T-helper 2 cell treated with Interferon-gamma antibody and Interleukin-4, amounts not matched to agents 100 ng/mL and 5 ng/mL, for 36 hours (primary cell): Measurements from ENCODE around the gene FAM216B. TPM values are rescaled to one million over a fixed set of nuclear protein-coding genes. Genes with fewer than 3 reads are reported as not detected.
"Not testable (repeated sequence)": the region's sequence is repeated elsewhere in the genome, so short reads cannot be mapped to it uniquely, and the experiment has no call there.

Experiments
- intact Hi-C: fragments of 100-400 bp; cut with micrococcal nuclease; formaldehyde crosslinking; loops from one replicate; pipeline ENCODE4 v1.15.1; 2023
- total RNA-seq: library from RNA; stranded (reverse); gene quantifications from 2 replicates; pipeline ENCODE4 v1.2.3, GENCODE V29; 2022

Gene FAM216B
- total RNA-seq, 1 donor from 2014 or later, result not detected

GRCh38 chr13:42780044-42780443, 1.3 kb upstream of the FAM216B start:
- intact Hi-C loops, result no loop called here

GRCh38 chr13:42786715-42787114, 5.3 kb downstream of the FAM216B start:
- intact Hi-C loops, result no loop called here

- intact Hi-C loops, result no loop called here
Observed at GRCh38 chr13:42788601-42789000, 7.2 kb downstream of the FAM216B start.

- intact Hi-C loops, result no loop called here
Observed at GRCh38 chr13:42792154-42792553, 10.8 kb downstream of the FAM216B start.

- intact Hi-C loops, result no loop called here
Observed at GRCh38 chr13:42794577-42795275, 13.3 kb downstream of the FAM216B start.

GRCh38 chr13:42795666-42796065, 14.3 kb downstream of the FAM216B start:
- intact Hi-C loops, result no loop called here

GRCh38 chr13:42796747-42797356, 15.5 kb downstream of the FAM216B start:
- intact Hi-C loops, result no loop called here

GRCh38 chr13:42798118-42798517, 16.7 kb downstream of the FAM216B start:
- intact Hi-C loops, result no loop called here

- intact Hi-C loops, result no loop called here
Observed at GRCh38 chr13:42800109-42800643, 18.8 kb downstream of the FAM216B start.

GRCh38 chr13:42803563-42804204, 22.3 kb downstream of the FAM216B start:
- intact Hi-C loops, result no loop called here

GRCh38 chr13:42804244-42804874, 23.0 kb downstream of the FAM216B start:
- intact Hi-C loops, result no loop called here

GRCh38 chr13:42807241-42807640, 25.9 kb downstream of the FAM216B start:
- intact Hi-C loops, result no loop called here

GRCh38 chr13:42807866-42808265, 26.5 kb downstream of the FAM216B start:
- intact Hi-C loops, result no loop called here

GRCh38 chr13:42808341-42808940, 27.1 kb downstream of the FAM216B start:
- intact Hi-C loops, result no loop called here

GRCh38 chr13:42812316-42812715, 30.9 kb downstream of the FAM216B start:
- intact Hi-C loops, result no loop called here

- intact Hi-C loops, result no loop called here
Observed at GRCh38 chr13:42814868-42815267, 33.5 kb downstream of the FAM216B start.

- intact Hi-C loops, result no loop called here
Observed at GRCh38 chr13:42815681-42816080, 34.3 kb downstream of the FAM216B start.

- intact Hi-C loops, result no loop called here
Observed at GRCh38 chr13:42816538-42816937, 35.2 kb downstream of the FAM216B start.

GRCh38 chr13:42819687-42820086, 38.3 kb downstream of the FAM216B start:
- intact Hi-C loops, result not testable (repeated sequence)

- intact Hi-C loops, result no loop called here
Observed at GRCh38 chr13:42820451-42820850, 39.1 kb downstream of the FAM216B start.

GRCh38 chr13:42821437-42821836, 40.1 kb downstream of the FAM216B start:
- intact Hi-C loops, result no loop called here
